ENCODE data around the gene RALGAPA2. TPM values are rescaled to one million over a fixed set of nuclear protein-coding genes. Genes with fewer than 3 reads are reported as not detected.

Gene RALGAPA2
- total RNA-seq, 1 donor from 2014 or later, result 73.8 TPM

GRCh38 chr20:20721489-20721888 lies 9.0 kb upstream of the RALGAPA2 start:
- Histone ChIP-seq H3K4me3 (no peak overlapping the region), H3K4me1 (no peaks in the 10 kb centered on the region), H3K27ac (no peak overlapping the region), H3K36me3 (no peaks in the 10 kb centered on the region), H3K27me3 (ENCODE audit: low read depth) (no peaks in the 10 kb centered on the region), H3K9me3 (no peaks in the 10 kb centered on the region)
- no peak for ATAC-seq
- DNase-seq, result no peak
- intact Hi-C loops (cut with DNase I), result no loop called here
- no peak for TF ChIP-seq CTCF (IDR thresholded peaks at IDR 0.05)

- intact Hi-C loops (cut with DNase I), result no loop called here
- H3K4me1 ChIP-seq, result no peaks in the 10 kb centered on the region
- H3K4me3 ChIP-seq, result no peak overlapping the region
- no peak for ATAC-seq
- no peaks in the 10 kb centered on the region for H3K27me3 ChIP-seq (ENCODE audit: low read depth)
- no peak for DNase-seq
- H3K27ac ChIP-seq, result no peak overlapping the region
- no peaks in the 10 kb centered on the region for H3K36me3 ChIP-seq
- no peaks in the 10 kb centered on the region for H3K9me3 ChIP-seq
- no peak for TF ChIP-seq CTCF (IDR thresholded peaks at IDR 0.05)
Observed at GRCh38 chr20:20720158-20720557, 7.7 kb upstream of the RALGAPA2 start.

GRCh38 chr20:20719411-20719810 lies 7.0 kb upstream of the RALGAPA2 start:
- no peaks in the 10 kb centered on the region for H3K4me1 ChIP-seq
- H3K27me3 ChIP-seq (ENCODE audit: low read depth), result no peaks in the 10 kb centered on the region
- H3K27ac ChIP-seq, result no peak overlapping the region
- no peak for DNase-seq
- no peaks in the 10 kb centered on the region for H3K9me3 ChIP-seq
- no peak for ATAC-seq
- intact Hi-C loops (cut with DNase I), result no loop called here
- H3K36me3 ChIP-seq, result no peaks in the 10 kb centered on the region
- H3K4me3 ChIP-seq, result no peak overlapping the region
- no peak for TF ChIP-seq CTCF (IDR thresholded peaks at IDR 0.05)

GRCh38 chr20:20713244-20713765 lies 861 bp upstream of the RALGAPA2 start:
- peak overlapping the region; percentile 95 for H3K27ac ChIP-seq
- no peak for ATAC-seq
- peak; percentile 49 for DNase-seq
- no peaks in the 10 kb centered on the region for H3K9me3 ChIP-seq
- no peaks in the 10 kb centered on the region for H3K27me3 ChIP-seq (ENCODE audit: low read depth)
- no peak for TF ChIP-seq CTCF (IDR thresholded peaks at IDR 0.05)
- intact Hi-C loops (cut with DNase I), result no loop called here
- H3K4me3 ChIP-seq, result peak overlapping the region; percentile 89
- no peaks in the 10 kb centered on the region for H3K36me3 ChIP-seq
- peaks cover 26% of the 10 kb centered on the region for H3K4me1 ChIP-seq

GRCh38 chr20:20712004-20712473 lies 405 bp downstream of the RALGAPA2 start:
- intact Hi-C loops (cut with DNase I), result no loop called here
- no peaks in the 10 kb centered on the region for H3K27me3 ChIP-seq (ENCODE audit: low read depth)
- H3K36me3 ChIP-seq, result no peaks in the 10 kb centered on the region
- no peaks in the 10 kb centered on the region for H3K9me3 ChIP-seq
- peak overlapping the region; percentile 89 for H3K4me3 ChIP-seq
- H3K4me1 ChIP-seq, result peaks cover 35% of the 10 kb centered on the region
- ATAC-seq (peak; percentile 14 to 25), DNase-seq (no peak)
- H3K27ac ChIP-seq, result peak overlapping the region; percentile 95
- TF ChIP-seq CTCF (IDR thresholded peaks at IDR 0.05), result no peak
